OCI-LY1 (cell line): Measurements from ENCODE around the gene ZNF598.

Experiments used
- EZH2 ChIP-seq: fragments of 200-600 bp; sonication (generic), shearing (Covaris generic); IDR thresholded peaks from 2 replicates; pipeline ENCODE4 v1.8.0; 2017; ENCODE audit warnings: borderline replicate concordance, mixed run types, mild to moderate bottlenecking, antibody characterized with exemption, low read length, moderate library complexity, mixed read lengths
- TF ChIP-seq, protein P1 (sequence below): fragments of 200-600 bp; sonication (generic), shearing (Covaris generic); IDR thresholded peaks from 2 replicates; pipeline ENCODE4 v1.5.1; 2017; ENCODE audit warnings: mild to moderate bottlenecking, antibody characterized with exemption, low read length, moderate library complexity, mixed read lengths

DNA sequence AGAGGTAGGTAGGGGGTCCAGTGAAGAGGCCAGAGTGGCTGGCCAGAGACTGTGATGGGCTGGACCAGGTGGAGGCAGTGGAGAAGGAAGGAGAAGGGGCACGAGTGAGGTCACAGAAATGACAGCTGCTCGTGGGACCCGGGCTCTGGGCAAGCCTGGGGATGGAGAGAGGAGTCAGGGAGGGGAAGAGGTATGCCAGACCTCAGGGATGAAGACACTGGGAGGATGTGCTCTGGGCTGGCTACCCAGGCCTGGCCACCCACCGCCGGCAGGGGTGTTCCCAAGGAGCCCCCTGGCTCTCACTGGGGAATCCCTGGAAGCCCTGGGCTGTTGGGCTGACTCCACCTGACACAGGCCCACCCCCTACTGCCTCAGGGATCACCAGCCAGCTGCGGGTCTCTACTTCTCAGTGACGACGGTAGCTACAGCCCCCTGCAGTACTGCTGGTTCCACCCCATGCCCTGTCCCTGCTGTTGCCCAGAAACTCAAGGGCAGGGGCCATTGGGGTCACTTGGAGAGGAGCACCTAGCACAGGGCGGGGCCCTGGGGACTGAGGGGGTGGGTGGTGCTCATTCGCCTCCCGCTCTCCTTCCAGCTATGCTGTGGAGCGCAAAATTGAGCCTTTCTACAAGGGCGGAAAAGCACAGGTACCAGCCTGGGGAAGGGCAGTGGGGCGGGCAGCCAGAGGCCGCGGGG lies 36.0 kb downstream of the ZNF598 start:
- TF ChIP-seq, protein P1, sequence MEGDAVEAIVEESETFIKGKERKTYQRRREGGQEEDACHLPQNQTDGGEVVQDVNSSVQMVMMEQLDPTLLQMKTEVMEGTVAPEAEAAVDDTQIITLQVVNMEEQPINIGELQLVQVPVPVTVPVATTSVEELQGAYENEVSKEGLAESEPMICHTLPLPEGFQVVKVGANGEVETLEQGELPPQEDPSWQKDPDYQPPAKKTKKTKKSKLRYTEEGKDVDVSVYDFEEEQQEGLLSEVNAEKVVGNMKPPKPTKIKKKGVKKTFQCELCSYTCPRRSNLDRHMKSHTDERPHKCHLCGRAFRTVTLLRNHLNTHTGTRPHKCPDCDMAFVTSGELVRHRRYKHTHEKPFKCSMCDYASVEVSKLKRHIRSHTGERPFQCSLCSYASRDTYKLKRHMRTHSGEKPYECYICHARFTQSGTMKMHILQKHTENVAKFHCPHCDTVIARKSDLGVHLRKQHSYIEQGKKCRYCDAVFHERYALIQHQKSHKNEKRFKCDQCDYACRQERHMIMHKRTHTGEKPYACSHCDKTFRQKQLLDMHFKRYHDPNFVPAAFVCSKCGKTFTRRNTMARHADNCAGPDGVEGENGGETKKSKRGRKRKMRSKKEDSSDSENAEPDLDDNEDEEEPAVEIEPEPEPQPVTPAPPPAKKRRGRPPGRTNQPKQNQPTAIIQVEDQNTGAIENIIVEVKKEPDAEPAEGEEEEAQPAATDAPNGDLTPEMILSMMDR, result no peak
- no peak for TF ChIP-seq EZH2
